Stimulated activated CD4-positive, alpha-beta T cell treated with anti-CD3 and anti-CD28 coated beads, Interleukin-2, amount 100 ng/mL, for 48 hours (primary cell): ENCODE measurements around the gene CCDC15.
"Not testable (repeated sequence)": the region's sequence is repeated elsewhere in the genome, so short reads cannot be mapped to it uniquely, and the experiment has no call there.

Experiments
- DNase-seq, 2 donors: peaks; one replicate each; pipeline ENCODE4 v3.0.0-alpha.2; 2020

Gene CCDC15

GRCh38 chr11:125084761-125085231 lies 130.8 kb downstream of the CCDC15 start:
- no peak for DNase-seq

GRCh38 chr11:125085301-125086081 lies 131.5 kb downstream of the CCDC15 start:
- no peak for DNase-seq

DNA sequence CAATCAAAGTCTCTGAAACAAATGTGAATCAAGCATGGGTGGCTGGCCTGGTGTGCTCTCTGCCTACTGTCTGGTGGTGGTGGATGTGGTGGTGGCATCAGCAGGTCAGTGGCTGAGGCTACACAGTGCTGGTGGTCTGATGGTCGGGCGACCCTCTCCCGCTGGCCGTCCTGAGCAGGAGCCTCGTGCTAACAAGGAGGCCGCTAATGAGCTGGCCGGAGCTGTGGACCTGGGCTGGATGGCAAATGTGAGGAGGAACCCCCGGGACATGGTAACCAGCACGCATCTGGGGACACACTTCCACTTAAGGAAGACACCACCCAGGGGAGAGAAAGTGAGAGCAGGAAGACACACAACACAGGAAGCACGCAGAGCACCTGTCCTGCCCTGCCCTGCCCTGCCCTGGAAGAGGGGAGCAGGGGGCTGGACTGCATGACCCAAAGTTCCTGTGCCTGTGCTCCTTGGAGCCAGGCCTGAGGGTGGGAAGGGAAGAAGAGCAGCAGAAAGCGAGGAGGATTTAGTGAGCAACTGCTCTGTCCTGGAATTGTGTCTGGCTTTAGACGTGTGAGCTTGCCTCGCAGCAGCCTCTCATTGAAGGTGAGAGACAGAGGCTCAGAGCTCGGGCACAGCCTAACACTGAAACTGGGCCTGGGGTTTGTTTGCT lies 132.8 kb downstream of the CCDC15 start:
- DNase-seq, result no peak

DNA sequence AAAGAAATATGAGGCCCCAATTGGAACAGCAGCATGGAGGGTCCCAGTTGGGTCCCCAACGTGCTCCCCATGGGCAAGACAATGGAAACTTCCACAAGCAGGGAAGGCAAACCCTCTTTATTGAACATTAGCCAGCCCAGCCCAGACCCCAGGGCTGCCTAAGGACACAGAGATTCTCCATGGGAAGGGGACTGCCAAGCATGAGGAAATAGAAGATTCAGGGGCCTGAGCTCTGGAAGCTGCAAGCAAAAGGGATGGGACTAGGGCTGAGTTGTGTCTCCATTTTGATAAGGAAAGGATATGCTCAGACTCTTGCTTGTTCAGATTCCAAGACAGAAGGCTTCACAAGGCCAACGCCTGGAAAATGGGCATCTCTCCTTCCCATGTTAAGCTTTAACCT lies 134.1 kb downstream of the CCDC15 start:
- DNase-seq, result no peak

- DNase-seq, result no peak
Observed at GRCh38 chr11:125088576-125089455, 134.8 kb downstream of the CCDC15 start.

GRCh38 chr11:125089481-125089880 lies 135.5 kb downstream of the CCDC15 start:
- DNase-seq, result not testable (repeated sequence)

GRCh38 chr11:125090151-125090550 lies 136.1 kb downstream of the CCDC15 start:
- DNase-seq, result not testable (repeated sequence)

DNA sequence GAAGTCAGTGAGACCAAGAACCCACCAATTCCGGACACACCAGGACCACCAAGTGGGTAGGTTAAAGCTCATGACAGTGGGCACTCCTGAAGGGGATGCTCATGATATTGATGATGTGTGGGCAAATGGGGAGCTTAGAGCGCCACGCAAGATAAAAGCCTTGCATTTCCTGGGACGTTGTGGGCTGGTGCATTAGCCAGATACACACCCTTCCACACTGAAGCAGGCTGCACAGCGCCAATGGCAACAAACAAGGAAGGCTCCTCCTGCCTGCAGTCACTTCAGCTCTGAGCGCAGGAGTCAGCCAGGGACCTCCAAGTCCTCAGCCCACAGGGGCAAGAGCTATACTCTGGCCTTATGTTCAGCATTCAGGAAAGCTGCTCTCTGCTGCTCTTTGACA lies 136.8 kb downstream of the CCDC15 start:
- no peak for DNase-seq
